ENCODE data around the gene TOR2A. TPM values are rescaled to one million over a fixed set of nuclear protein-coding genes. Genes with fewer than 3 reads are reported as not detected.

The TOR2A gene
- total RNA-seq, 1 experiment from 2014 or later: 13.2 TPM

GRCh38 chr9:127711831-127712274, 23.2 kb downstream of the TOR2A start:
- Mint-ChIP-seq H3K4me3 (no peak overlapping the region; a peak in 2 of 5 replicates), H3K27me3 (ENCODE audit: low read depth) (peaks cover 10% of the 10 kb centered on the region), H3K4me1 (peaks cover 25 to 35% of the 10 kb centered on the region in 2 experiments), H3K9me3 (peaks cover 0 to 2% of the 10 kb centered on the region in 2 experiments; a peak in 1 of 5 replicates), H3K36me3 (ENCODE audit: insufficient read depth in 1 of 3, low read depth in 3 of 3) (no peaks in the 10 kb centered on the region; a peak in 1 of 7 replicates), H3K27ac (peak overlapping the region in 2 of 3 experiments; percentile 40 to 88; a peak in 2 of 7 replicates)
- Histone ChIP-seq H3K79me1 (ENCODE audit: insufficient read depth, low read depth, low read length, poor library complexity, severe bottlenecking) (no peaks in the 10 kb centered on the region), H4K8ac (replicated peaks; ENCODE audit: insufficient read length, low read depth, low read length) (no peak overlapping the region), H2BK15ac (ENCODE audit: low read depth, low read length) (no peak overlapping the region), H4K5ac (ENCODE audit: insufficient read length, low read depth, low read length) (no peak overlapping the region), H3K9me3 (ENCODE audit: control insufficient read depth, low read depth, low read length) (no peaks in the 10 kb centered on the region), H4K20me1 (ENCODE audit: control insufficient read depth, insufficient read depth, insufficient read length) (no peaks in the 10 kb centered on the region), H4K91ac (ENCODE audit: insufficient read length, low read depth, low read length) (no peak overlapping the region), H3K4ac (ENCODE audit: low read depth, low read length) (no peak overlapping the region), H3K4me2 (ENCODE audit: insufficient read depth, insufficient read length, low read length) (no peak overlapping the region), H3K23me2 (ENCODE audit: insufficient read length, low read depth, low read length, poor library complexity, severe bottlenecking) (peaks cover 13% of the 10 kb centered on the region), H3T11ph (ENCODE audit: low read length) (no peak overlapping the region), H3K79me2 (ENCODE audit: insufficient read depth, low read length) (no peaks in the 10 kb centered on the region), H3K56ac (ENCODE audit: insufficient read length, low read depth, low read length) (no peak overlapping the region), H3K27ac (ENCODE audit: insufficient read length, low read depth, low read length) (no peak overlapping the region), H3K27me3 (ENCODE audit: insufficient read depth, low read length) (no peaks in the 10 kb centered on the region), H3K23ac (ENCODE audit: insufficient read length, low read depth, low read length) (no peak overlapping the region), H2AK5ac (ENCODE audit: insufficient read length, low read length) (no peak overlapping the region), H2BK120ac (ENCODE audit: low read depth, low read length, poor library complexity, severe bottlenecking) (no peak overlapping the region), H3K14ac (ENCODE audit: insufficient read depth, low read length) (no peak overlapping the region), H3K18ac (ENCODE audit: insufficient read length, low read depth, low read length) (no peak overlapping the region), H3K4me1 (ENCODE audit: insufficient read depth, low read length) (no peaks in the 10 kb centered on the region; the same call in 1 of the 2 replicates), H2BK5ac (ENCODE audit: insufficient read length, low read length) (no peak overlapping the region), H2AFZ (ENCODE audit: low read length) (no peak overlapping the region), H2BK12ac (ENCODE audit: insufficient read length, low read depth, low read length) (no peak overlapping the region), H3K9ac (ENCODE audit: extremely low read depth, insufficient read length, low read length) (no peak overlapping the region), H2BK20ac (ENCODE audit: low read depth, low read length, poor library complexity, severe bottlenecking) (no peak overlapping the region)
- DNase-seq: peak; percentile 63
- WGBS (ENCODE audit: extremely low coverage, insufficient read length, low lambda C conversion rate): no CpG with 5 or more reads among the region's 11 CpGs
- peak; percentile 39; the same call in 2 of the 3 replicates for TF ChIP-seq CTCF (conservative IDR thresholded peaks at IDR 0.05)
